ENCODE results near the gene THBS3. TPM values are rescaled to one million over a fixed set of nuclear protein-coding genes. Genes with fewer than 3 reads are reported as not detected.

Gene THBS3
- total and polyA plus RNA-seq, 9 of the 15 experiments (the other 6 are each of a cell fraction or from before 2014, with no cell fraction given), result 0.59 to 8.3 (median 3.2) TPM

DNA sequence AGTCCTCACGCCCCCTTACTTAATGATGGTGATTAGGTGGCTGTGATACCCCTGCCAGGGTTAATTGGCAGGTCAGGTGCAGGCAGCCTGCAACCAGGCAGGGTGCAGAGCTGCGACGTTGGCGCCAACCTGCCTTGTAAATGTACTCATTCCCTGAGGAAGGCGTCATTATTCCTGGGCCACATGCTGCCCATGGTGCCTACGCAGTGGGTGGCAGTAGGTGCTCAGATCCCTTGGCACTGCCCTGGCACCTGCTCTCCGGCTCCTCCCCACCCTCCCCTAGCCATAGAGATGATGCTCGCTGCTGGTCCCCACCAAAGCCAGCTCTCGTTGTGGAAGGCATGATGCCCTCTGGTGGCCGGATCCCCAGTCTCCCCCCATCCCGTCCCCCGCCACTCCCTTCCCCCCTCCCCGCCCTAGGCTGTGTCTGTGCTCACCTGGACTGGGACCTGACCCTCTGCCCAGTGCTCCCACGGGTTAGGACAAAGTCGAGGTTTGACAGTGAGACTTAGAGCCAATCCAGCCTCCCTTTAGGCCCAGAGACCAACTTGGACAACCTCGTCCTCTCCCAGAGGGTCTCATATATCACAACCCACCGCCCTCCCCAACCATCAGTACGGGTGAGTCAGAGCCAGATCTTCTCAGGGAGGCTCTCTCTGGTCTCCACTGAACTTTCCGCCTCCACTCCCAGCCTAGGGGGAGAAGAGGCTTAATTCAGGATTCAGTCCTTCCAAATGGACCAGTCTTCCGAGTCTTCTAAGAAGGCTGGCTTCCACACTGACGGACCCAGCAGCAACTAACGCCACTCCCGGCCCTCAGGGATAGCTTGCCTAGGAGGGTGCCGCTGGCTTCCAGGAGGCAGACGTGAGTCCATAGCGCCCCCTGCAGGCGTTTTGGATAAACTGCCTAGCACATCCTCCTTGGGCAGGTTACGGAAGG, 40.3 kb downstream of the THBS3 start (continued):
- TF ChIP-seq LEF1 (IDR thresholded peaks at IDR 0.05), result no peak
- TF ChIP-seq, protein P1, sequence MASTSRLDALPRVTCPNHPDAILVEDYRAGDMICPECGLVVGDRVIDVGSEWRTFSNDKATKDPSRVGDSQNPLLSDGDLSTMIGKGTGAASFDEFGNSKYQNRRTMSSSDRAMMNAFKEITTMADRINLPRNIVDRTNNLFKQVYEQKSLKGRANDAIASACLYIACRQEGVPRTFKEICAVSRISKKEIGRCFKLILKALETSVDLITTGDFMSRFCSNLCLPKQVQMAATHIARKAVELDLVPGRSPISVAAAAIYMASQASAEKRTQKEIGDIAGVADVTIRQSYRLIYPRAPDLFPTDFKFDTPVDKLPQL (IDR thresholded peaks at IDR 0.05; ENCODE audit: extremely low read depth, insufficient read length), result no peak
- TF ChIP-seq NONO (IDR thresholded peaks at IDR 0.05; ENCODE audit: low read depth in 2 of 2, low read length in 1 of 2), result no peak
- TF ChIP-seq, protein P2, sequence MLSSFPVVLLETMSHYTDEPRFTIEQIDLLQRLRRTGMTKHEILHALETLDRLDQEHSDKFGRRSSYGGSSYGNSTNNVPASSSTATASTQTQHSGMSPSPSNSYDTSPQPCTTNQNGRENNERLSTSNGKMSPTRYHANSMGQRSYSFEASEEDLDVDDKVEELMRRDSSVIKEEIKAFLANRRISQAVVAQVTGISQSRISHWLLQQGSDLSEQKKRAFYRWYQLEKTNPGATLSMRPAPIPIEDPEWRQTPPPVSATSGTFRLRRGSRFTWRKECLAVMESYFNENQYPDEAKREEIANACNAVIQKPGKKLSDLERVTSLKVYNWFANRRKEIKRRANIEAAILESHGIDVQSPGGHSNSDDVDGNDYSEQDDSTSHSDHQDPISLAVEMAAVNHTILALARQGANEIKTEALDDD (IDR thresholded peaks at IDR 0.05), result no peak
- no peak for TF ChIP-seq TAF1 (IDR thresholded peaks at IDR 0.05; ENCODE audit: control insufficient read depth, extremely low read depth, insufficient read depth, low read length, severe bottlenecking)
- no peak for TF ChIP-seq CEBPZ (IDR thresholded peaks at IDR 0.05; ENCODE audit: borderline replicate concordance, low read depth, low read length)
- TF ChIP-seq, protein P3, sequence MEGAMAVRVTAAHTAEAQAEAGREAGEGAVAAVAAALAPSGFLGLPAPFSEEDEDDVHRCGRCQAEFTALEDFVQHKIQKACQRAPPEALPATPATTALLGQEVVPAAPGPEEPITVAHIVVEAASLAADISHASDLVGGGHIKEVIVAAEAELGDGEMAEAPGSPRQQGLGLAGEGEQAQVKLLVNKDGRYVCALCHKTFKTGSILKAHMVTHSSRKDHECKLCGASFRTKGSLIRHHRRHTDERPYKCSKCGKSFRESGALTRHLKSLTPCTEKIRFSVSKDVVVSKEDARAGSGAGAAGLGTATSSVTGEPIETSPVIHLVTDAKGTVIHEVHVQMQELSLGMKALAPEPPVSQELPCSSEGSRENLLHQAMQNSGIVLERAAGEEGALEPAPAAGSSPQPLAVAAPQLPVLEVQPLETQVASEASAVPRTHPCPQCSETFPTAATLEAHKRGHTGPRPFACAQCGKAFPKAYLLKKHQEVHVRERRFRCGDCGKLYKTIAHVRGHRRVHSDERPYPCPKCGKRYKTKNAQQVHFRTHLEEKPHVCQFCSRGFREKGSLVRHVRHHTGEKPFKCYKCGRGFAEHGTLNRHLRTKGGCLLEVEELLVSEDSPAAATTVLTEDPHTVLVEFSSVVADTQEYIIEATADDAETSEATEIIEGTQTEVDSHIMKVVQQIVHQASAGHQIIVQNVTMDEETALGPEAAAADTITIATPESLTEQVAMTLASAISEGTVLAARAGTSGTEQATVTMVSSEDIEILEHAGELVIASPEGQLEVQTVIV (CRISPR knock-in tag; IDR thresholded peaks at IDR 0.05; ENCODE audit: borderline replicate concordance), result no peak
- TF ChIP-seq, protein P4, sequence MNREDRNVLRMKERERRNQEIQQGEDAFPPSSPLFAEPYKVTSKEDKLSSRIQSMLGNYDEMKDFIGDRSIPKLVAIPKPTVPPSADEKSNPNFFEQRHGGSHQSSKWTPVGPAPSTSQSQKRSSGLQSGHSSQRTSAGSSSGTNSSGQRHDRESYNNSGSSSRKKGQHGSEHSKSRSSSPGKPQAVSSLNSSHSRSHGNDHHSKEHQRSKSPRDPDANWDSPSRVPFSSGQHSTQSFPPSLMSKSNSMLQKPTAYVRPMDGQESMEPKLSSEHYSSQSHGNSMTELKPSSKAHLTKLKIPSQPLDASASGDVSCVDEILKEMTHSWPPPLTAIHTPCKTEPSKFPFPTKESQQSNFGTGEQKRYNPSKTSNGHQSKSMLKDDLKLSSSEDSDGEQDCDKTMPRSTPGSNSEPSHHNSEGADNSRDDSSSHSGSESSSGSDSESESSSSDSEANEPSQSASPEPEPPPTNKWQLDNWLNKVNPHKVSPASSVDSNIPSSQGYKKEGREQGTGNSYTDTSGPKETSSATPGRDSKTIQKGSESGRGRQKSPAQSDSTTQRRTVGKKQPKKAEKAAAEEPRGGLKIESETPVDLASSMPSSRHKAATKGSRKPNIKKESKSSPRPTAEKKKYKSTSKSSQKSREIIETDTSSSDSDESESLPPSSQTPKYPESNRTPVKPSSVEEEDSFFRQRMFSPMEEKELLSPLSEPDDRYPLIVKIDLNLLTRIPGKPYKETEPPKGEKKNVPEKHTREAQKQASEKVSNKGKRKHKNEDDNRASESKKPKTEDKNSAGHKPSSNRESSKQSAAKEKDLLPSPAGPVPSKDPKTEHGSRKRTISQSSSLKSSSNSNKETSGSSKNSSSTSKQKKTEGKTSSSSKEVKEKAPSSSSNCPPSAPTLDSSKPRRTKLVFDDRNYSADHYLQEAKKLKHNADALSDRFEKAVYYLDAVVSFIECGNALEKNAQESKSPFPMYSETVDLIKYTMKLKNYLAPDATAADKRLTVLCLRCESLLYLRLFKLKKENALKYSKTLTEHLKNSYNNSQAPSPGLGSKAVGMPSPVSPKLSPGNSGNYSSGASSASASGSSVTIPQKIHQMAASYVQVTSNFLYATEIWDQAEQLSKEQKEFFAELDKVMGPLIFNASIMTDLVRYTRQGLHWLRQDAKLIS (CRISPR knock-in tag; IDR thresholded peaks at IDR 0.05), result no peak
- no peak for TF ChIP-seq TCF15 (CRISPR knock-in tag; IDR thresholded peaks at IDR 0.05)
- TF ChIP-seq ZNF655 (CRISPR knock-in tag; IDR thresholded peaks at IDR 0.05), result no peak
